GM21825 (cell line): Measurements from ENCODE around the gene LRRK1.
"Not testable (repeated sequence)": the region's sequence is repeated elsewhere in the genome, so short reads cannot be mapped to it uniquely, and the experiment has no call there.

Experiments
- ATAC-seq: cut with Tn5 transposase; IDR thresholded peaks from one replicate; pipeline ENCODE4 v1.9.1; 2021; ENCODE audit warnings: mild to moderate bottlenecking, moderate library complexity; ENCODE audit not compliant: unreplicated experiment

The LRRK1 gene

DNA sequence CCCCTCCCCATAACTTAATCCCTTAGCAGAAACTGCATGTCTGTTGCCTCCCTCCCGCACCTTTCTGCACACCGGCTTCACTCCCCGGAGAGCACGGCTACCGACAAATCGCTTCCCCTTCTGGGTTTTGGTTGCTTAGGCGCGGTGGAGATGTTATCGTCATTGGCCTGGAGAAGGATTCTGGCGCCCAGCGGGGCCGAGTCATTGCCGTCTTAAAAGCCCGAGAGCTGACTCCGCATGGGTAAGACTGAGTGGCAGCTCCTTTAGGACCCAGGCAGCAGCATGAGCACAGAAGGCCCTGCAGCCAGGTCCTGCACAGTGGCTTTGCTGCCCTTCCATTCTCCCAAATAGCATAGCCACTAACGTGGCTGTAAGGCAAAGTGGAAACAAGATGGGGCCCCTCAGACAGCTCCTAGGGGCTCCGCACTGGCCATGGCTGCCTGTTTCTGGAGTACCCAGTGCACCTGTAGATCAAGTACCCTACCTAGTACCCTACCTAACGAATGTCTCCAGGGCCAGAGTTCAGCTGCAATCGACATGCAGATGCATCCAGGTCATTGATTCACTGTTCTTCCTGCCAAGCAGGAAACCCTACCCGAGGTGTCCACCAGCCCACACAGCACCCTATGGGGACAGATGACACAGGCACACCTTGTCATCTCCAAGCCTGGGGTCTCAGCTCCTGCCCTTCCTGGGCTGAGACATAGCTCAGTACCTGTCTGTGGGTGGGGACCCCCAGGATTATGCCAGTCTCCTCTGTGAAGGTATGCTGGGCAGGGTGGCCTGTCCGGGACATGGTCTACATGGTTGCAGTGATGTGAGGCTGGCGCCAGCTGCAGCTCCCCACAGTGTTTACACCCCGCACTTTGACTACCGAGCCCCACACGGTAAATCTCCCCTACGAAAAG, 147.6 kb downstream of the LRRK1 start:
- no peak for ATAC-seq

DNA sequence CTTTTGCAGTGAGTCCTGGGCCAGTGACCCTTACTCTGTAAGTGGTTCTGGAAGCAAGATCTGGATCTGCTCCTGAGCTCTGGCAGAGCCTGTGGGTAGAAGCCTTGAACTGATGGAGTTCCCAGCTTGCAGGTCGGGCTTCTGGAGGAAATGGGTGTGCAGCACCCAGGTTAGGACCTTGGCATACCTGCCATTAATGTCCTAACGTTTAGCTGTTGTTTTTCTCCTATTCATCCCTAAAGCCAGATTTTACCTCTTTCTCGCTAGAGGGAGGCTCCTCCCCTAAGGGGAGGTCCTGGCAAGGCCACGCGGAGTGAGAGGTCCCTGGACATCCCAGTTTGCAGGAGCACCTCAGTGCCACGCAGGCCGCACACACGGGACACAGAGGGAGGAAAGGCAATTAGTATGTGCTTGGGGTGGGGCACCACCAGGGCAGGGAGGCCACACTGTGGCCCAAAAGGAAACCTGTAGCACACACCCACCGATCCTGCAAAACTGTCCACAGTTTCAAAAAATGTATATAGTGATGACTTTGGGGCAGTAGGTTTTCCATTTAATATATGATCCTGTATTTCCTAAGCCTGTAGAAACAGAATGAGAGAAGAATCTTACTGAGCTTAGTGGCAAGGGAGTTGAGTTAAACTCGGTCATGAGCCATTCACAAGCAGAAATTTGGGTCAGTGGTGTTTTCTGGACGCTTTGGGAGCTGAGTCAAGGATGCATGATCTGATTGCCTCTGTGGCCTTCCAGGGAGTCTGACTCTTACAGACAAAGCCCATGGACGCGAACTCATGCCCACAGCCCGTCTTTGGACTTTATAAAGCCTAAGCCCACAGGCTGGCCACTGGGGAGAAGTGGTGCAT, 148.7 kb downstream of the LRRK1 start:
- ATAC-seq = no peak

DNA sequence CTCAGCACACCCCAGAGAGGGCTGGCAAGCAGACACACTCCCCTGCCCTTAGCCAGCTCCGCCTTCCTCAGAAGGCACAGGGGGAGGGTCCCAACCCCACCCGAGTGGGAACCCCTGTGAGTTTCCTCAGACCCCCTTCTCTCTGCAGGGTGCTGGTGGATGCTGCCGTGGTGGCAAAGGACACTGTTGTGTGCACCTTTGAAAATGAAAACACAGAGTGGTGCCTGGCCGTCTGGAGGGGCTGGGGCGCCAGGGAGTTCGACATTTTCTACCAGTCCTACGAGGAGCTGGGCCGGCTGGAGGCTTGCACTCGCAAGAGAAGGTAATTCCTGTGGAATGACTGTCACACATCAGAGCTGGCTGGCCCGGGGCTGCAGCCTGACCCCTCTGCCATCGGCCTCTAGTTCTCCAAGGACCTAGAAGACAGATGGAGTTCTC, 149.4 kb downstream of the LRRK1 start:
- no peak for ATAC-seq

DNA sequence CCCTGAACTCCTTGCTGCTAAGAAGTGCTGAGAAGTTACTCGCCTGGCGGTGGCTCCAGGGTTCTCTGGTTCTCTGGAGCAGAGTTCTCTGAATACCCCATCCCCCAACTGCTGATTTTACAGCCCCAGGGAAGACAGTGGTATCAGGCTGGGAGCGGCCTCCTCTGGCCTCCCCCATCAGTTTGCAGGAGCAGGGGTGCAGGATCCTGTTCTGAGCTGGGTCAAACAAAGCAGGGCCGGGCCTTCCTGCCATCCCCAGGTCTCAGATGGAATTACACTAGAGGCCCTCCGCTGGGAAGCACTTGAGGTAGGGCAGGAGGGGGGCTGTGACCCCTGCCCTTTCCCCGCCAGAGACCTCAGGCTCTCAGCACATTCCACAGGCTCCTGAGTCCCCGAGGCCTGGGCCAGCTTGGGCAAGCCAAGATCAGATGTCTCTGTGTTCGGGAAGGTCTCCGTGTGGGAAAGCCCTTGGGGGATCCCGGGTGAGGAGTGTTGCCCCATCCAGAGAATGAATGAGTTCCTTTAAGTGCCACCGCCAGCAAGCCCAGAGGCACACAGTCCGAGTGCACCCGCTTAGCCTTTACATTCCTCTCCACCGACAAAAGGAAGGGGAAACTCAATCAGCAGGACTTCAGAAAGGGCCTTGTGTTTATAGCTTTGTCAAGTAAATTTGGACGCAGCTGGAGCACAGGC, 149.9 kb downstream of the LRRK1 start:
- no peak for ATAC-seq

DNA sequence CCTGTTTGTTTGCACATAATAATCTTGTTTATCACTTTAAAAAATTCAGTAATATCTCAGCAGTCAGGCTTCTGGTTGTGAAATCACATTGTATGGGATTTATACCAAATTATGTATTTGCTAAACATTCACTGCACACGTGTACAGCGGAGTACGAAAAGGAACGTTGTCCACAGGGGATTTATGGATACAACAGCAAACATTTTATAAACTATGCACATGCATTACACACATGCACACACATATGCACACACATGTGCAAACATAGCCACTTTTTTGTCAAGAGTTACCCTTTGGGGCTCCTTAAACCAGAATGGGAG, 150.5 kb downstream of the LRRK1 start:
- no peak for ATAC-seq

GRCh38 chr15:101070024-101070423, 150.9 kb downstream of the LRRK1 start:
- no peak for ATAC-seq

DNA sequence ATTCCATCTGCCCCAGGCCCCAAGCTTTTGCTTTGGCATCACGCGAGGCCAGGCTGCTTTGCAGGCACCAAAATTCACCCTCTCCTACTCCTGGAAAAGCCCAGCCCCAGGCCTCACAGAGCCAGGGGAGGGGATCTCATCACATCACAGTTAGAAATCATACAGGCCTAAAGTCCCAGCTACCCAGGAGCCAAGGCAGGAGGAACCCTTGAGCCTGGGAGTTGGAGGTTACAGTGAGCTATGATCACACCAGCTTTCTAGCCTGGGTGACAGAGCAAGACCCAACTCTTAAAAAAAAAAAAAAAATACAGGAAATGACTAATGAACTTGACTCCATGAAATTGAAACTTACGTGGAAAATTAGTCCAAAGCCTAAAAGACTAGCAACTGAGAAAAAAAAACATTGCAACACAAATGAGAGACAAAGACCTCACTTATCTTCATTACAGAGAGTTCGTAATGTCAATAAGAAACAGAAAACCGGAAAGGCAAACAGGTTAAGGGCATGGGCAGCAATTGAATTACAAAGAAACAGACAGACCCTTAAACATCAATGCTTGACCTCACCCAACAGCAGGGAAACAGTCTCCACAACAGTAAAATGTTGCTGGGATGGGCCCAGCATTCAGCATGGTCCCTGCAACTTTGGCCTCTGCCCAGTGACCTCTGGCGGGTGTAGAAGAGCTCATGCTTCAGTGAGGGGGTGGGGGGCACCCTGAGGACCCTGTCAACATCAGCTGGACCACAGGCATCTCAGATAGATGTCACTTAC, 151.5 kb downstream of the LRRK1 start:
- no peak for ATAC-seq

- no peak for ATAC-seq
These were observed 152.5 kb downstream of the LRRK1 start for GRCh38 chr15:101071651-101072050.

GRCh38 chr15:101072235-101072634, 153.1 kb downstream of the LRRK1 start:
- not testable (repeated sequence) for ATAC-seq

GRCh38 chr15:101077806-101078668, 158.9 kb downstream of the LRRK1 start:
- not testable (repeated sequence) for ATAC-seq

- ATAC-seq = no peak
These were observed 159.6 kb downstream of the LRRK1 start for GRCh38 chr15:101078669-101079323.

GRCh38 chr15:101081900-101082299, 162.7 kb downstream of the LRRK1 start:
- no peak for ATAC-seq

GRCh38 chr15:101083336-101084045, 164.3 kb downstream of the LRRK1 start:
- no peak for ATAC-seq

DNA sequence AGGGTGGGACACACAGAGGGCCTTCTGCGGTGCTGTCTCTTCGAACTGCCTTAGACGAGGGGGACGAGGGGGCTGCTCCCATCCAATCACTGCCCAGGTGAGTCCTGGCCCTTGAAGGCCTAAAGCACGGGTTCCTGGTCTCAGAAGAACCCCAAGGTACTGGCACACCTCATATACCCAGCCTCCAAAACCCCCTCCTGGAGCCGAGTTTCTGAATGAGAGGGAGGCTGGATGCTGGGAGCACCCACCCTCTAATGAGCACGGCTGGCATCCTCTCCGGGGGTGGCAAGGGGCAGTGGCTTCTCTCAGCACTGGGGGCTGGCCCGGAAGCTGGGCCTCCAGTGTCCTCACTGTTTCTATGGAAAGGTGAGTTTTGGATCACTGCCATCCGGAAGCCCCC, 165.6 kb downstream of the LRRK1 start:
- no peak for ATAC-seq

DNA sequence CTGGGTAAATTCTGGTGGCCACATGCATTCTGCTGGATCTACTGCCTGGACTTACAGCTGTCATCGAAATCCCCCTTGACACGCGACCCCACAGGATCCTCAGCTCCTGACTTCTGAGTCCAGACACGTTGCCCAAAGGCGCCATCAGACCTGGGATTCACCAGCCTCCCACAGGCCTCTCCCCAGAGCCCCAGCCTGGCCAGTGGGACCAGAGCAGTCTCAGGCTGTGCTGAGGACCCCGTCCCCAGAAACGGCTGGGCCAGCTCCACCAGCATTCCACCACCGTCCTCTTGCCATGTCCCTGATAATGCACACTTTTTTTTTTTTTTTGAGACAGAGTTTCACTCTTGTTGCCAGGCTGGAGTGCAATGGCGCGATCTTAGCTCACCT, 166.1 kb downstream of the LRRK1 start:
- ATAC-seq = no peak

DNA sequence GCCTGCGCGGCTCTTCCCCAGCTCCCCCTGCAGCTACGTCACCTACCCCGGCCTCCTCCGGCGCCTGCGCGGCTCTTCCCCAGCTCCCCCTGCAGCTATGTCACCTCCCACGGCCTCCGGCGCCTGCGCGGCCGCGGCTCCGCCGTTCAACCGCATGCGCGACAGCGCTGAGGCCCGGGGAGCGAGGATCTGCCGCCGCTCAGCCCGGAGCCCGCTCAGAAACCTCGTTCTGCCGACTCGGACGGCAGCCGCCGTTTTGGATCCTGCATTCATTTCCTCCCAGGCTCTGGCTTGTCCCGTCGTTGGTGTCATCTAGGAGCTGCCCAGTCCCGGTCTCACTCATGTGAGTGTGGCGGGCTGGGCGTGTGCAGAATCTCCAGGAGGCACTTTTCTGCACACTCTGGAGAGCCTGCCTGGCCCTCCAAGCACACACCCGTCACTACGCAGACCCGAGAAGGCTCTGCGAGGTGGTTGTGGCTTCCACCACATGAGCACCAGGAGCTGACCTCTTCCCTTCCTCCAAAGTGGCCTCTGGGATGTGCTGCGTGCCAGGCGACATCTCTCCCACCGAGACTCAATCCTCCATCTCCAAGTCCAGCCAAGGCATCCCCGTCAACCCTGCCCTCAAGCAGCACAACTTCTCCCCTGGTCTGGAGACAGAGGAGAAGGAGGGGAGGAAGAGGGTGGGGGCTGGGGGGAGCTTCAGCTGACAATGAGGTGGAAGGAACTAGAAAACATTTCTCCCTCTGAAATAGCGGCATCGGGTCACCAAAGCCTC, 167.4 kb downstream of the LRRK1 start:
- no peak for ATAC-seq

DNA sequence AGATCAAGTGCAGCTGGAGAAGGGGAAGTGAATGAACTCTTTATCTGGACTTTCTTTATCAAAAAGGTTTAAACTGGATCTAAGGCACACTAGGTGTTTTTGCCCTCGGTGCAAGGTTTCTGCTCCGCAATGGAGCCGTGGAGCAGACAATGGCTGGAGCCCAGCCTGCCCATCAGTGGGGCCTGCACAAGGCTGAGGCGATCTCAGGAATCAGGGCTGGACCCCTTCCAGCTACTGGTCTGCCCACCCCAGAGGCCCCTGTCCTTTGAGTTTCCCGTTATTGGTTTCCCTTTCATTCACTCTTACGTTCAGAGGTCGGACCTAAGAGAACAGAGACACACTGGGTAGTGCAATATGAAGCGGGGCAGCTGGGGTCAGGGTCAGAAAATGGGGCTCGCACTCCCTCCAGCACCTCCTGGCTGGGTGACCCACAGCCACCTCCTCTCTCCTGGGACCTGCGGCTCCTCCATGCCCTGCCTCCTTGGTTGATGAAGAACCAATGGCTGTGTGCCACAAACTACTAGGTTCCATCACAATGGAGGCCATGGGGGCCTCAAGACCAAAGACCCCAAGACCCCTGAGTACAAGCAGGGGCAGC, 168.1 kb downstream of the LRRK1 start:
- no peak for ATAC-seq
